NCI-H526 (cell line): Measurements from ENCODE around the gene PHF20.
"Not testable (repeated sequence)": the region's sequence is repeated elsewhere in the genome, so short reads cannot be mapped to it uniquely, and the experiment has no call there.

ENCODE experiments used
- DNase-seq, 2 experiments: peaks; one replicate each; lab custom pipeline; 2025; lab: John Stamatoyannopoulos, UW

The PHF20 gene

GRCh38 chr20:35929301-35929700, 157.5 kb downstream of the PHF20 start:
- DNase-seq, result no peak

GRCh38 chr20:35934050-35934449, 162.2 kb downstream of the PHF20 start:
- no peak for DNase-seq

- no peak for DNase-seq
Measured at GRCh38 chr20:35939264-35939663, 167.4 kb downstream of the PHF20 start.

- DNase-seq, result no peak
Measured at GRCh38 chr20:35941620-35942019, 169.8 kb downstream of the PHF20 start.

GRCh38 chr20:35942243-35942642, 170.4 kb downstream of the PHF20 start:
- DNase-seq, result no peak

- peak; percentile 59 to 64 for DNase-seq
Measured at GRCh38 chr20:35947489-35947888, 175.7 kb downstream of the PHF20 start.

GRCh38 chr20:35947907-35948306, 176.1 kb downstream of the PHF20 start:
- no peak for DNase-seq

GRCh38 chr20:35950093-35950492, 178.3 kb downstream of the PHF20 start:
- no peak for DNase-seq

GRCh38 chr20:35952080-35952479, 180.3 kb downstream of the PHF20 start:
- peak in 1 of 2 experiments; percentile 63 for DNase-seq

GRCh38 chr20:35952480-35953386, 180.9 kb downstream of the PHF20 start:
- peak in 1 of 2 experiments; percentile 8 for DNase-seq

GRCh38 chr20:35953387-35954199, 181.8 kb downstream of the PHF20 start:
- peak; percentile 66 to 74 for DNase-seq

GRCh38 chr20:35954200-35954906, 182.5 kb downstream of the PHF20 start, which contains the start of gene SCAND1:
TSS of gene SCAND1 (minus strand) at chr20:35954502. CDS start at chr20:35954284, 218 bp downstream.
- peak; percentile 98 to 99 for DNase-seq

- peak in 1 of 2 experiments; percentile 79 for DNase-seq
Measured at GRCh38 chr20:35954907-35955251, 183.1 kb downstream of the PHF20 start.

GRCh38 chr20:35956616-35957015, 184.8 kb downstream of the PHF20 start:
- DNase-seq, result no peak

GRCh38 chr20:35959291-35959690, 187.5 kb downstream of the PHF20 start:
- DNase-seq, result not testable (repeated sequence)

GRCh38 chr20:35963878-35964277, 192.1 kb downstream of the PHF20 start:
- no peak for DNase-seq

GRCh38 chr20:35967979-35968640, 196.3 kb downstream of the PHF20 start, which contains the start of gene CNBD2:
TSS of gene CNBD2 (plus strand) at chr20:35968590. CDS start at chr20:35968763, 173 bp downstream.
- peak; percentile 59 to 71 for DNase-seq

- DNase-seq, result no peak
Measured at GRCh38 chr20:35968930-35969329, 197.1 kb downstream of the PHF20 start.

GRCh38 chr20:35971981-35972380, 200.2 kb downstream of the PHF20 start:
- no peak for DNase-seq

- DNase-seq, result peak; percentile 55 to 64
Measured at GRCh38 chr20:35972462-35972861, 200.6 kb downstream of the PHF20 start.

- DNase-seq, result no peak
Measured at GRCh38 chr20:35974256-35974655, 202.4 kb downstream of the PHF20 start.
